Measurements from ENCODE around the gene TCERG1L.

Gene TCERG1L

DNA sequence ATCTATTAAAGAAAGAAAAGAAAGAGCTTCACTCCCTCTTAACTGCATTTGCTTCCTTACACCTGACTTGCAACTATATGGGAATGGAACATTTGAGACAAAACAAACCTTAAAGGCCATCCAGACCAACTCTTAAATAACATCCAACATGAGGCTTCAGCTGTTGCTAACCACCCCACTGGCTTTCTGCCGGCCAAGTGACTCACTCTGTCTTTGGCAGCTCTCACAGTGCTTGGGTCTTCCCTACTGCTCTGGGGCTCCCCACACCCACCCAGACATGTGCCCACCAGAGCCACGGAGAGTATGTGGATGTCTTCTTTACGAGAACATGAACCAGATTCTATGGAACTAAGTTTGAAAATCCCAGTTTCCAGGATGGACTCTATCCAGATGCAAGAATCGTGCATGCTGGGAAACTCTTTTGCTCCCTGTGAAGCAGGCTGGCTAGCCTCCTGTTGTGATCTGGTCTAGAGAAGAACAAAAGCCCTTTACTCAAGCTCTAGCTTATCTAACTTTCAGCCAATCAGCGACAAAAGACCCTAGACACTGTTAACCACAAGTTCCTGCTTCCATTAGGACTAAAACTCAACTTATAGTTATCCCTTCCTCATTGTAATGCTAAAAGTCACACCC is 245.7 kb downstream of the TCERG1L start:
- no peak for DNase-seq

GRCh38 chr10:131063311-131063710 is 248.2 kb downstream of the TCERG1L start:
- no peak for DNase-seq

GRCh38 chr10:131062621-131063260 is 248.8 kb downstream of the TCERG1L start:
- DNase-seq = no peak

DNA sequence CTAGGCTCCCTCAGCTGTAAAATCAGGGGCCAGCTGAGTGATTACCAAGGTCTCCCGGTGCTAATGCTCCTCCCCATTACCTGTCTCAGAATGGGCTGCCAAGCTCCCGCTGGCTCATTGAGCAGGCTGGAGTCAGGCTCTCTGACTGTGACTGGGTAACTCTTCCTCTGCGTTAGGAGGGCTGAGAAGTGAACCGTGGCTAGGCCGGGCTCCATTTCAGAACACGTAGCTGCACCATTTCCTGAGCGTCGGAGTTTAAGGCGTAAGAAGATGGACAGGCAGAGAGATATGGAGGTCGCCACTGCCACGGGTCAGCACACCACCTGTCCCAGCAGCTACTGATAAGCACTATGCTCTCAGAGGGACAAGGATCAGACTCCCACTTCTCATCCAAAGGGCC is 250.3 kb downstream of the TCERG1L start:
- DNase-seq = no peak

DNA sequence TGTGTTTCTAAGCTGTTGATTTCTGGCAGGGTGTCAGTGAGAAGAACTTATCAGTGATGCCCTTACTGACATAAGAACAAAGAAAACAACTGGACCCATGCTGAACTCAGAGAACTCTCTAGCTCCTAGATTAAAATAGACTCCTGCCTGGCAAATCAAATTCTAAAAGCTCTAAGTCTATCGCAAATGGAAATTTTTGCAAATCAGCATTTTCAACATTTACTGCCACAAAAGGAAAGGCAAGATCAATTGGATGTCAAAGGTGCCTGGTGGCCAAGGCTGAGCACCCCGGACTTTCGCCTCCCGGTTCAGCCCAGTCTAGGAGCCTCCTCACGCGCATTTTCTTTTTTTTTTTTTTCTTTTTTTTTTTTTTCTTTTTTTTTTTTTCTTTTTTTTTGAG is 251.6 kb downstream of the TCERG1L start:
- DNase-seq = no peak

DNA sequence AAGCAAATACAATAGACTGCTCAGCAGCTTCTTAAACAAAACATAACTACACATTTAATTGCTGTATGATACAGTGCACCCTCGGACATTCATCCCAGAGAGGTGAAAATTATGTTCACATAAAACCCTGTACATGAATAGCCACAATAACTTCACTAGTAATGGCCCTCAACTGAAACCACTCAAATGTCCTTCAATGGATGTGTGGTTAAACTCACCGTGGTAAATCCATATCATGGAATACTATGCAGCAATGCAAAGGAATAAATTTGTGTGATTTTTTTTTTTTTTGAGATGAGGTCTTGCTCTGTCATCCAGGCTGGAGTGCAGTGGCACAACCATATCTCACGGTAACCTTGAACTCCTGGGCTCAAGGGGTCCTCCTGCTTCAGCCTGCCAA is 252.7 kb downstream of the TCERG1L start:
- DNase-seq = no peak

- no peak for DNase-seq
Measured at GRCh38 chr10:131056781-131057180, 254.7 kb downstream of the TCERG1L start.

GRCh38 chr10:131056091-131056579 is 255.4 kb downstream of the TCERG1L start:
- DNase-seq = no peak

DNA sequence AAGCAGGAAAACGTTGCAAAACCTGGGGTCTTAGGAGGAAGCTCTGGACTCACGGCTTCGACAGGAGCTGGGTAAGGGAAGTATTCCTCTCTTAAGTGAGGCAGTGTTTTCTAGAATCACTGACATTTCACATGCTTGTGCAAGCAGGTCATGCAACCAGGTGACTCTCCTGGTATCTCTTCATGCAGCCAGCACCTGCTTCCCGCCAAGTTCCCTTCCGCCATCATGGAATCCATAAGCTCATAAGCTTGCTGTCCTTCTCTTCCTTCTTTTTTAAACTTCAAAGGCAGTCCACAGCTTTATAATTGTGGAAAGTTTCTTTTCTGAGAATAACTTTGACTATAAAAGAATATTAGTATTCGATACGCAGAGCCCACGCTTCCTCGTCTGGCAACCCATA is 256.1 kb downstream of the TCERG1L start:
- no peak for DNase-seq

DNA sequence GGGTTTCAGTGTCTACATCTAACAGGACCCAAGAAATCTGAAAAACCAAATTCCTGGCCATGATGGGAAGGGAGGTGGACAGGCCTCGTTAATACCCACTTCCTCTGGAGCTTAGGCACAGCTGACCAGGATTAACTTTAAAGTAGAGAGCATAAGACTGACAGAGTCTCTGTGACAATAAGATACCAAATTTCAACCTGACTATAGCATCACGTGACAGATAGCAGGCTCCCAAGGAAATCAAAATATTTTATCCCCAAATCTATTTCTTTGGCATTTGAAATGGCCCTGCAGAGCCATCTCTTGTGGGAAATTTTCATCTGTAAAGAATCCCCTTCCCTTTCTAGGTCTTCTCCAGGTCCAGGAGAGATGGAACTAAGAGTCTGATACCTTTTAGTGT is 258.3 kb downstream of the TCERG1L start:
- DNase-seq = no peak

GRCh38 chr10:131050162-131050766 is 261.3 kb downstream of the TCERG1L start:
- DNase-seq = no peak

- DNase-seq = no peak
Measured at GRCh38 chr10:131049016-131049415, 262.5 kb downstream of the TCERG1L start.

DNA sequence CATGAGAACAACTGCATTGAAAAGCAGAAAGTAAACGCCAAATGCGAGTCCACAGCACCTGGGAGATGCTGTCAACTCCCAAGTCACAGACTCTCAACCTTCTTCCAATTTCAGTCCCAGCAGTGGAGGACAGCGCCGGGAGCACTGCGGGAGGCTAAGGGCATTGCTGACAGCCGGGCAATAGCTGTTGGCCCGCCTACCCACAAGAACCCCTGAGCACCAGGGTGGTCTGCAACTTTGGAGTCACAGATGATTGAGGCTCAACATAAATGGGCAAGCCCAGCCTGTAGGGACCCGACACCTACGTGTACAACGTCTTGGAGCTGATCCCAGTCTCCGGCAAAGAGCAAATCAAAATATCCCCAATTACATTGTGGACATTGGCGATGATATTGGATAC is 262.9 kb downstream of the TCERG1L start:
- no peak for DNase-seq

DNA sequence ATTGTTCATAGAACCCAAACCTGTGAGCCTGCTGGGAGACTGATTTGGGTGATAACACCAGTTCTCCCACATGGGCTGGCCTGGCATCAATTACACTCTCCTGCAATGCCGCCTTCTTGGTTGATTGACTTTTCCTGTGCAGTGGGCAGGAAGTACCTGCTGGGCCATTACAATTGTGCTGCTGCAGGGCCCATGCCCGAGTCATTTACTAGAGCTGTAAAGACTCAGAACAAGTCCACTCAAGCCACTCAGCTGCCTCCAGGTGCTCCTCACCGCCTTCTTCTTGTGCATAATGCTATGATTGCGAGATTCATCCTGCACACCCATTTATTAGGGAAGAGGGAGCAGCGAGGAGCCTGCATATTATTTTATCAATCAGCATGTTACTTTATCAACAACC is 264.0 kb downstream of the TCERG1L start:
- DNase-seq = no peak

- DNase-seq = no peak
Measured at GRCh38 chr10:131046194-131046593, 265.3 kb downstream of the TCERG1L start.

DNA sequence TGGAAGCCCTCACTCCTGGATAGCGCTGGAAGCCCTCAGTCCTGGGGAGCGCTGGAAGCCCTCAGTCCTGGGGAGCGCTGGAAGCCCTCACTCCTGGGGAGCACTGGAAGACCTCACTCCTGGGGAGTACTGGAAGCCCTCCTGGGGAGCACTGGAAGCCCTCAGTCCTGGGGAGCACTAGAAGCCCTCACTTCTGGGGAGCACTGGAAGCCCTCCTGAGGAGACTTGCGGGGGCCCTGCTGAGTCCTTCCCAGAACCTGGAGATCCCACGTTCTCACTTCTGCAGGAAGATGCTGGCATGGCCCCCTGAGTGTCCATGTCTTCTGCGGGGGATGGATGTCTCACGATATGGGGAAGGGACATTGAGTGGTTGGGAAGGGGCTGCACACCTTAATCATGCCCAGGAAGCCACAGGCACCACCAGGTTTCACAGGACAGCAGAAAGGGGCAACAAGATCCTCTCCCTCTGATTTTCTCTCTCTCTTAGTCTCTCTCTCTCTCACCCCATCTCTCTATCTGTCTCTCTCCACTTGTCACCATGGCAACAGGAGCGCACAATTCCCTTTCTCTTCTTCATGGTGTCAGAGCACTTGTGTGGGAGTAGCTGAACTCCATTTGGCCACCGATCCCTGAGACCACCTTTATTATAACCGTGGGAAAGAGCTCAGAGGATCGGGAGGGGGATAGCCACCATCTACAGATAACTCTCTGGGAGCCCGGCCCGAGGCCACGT is 267.0 kb downstream of the TCERG1L start:
- DNase-seq = no peak

GRCh38 chr10:131043039-131043691 is 268.4 kb downstream of the TCERG1L start:
- no peak for DNase-seq
